DOHH2 (cell line): ENCODE measurements around the gene NFRKB.

ENCODE experiments used
- H3F3A ChIP-seq: fragments of 200-600 bp; sonication (generic), shearing (Covaris generic); 2 replicates; pipeline ENCODE4 v1.6.0; 2016; ENCODE audit warnings: antibody characterized with exemption, mild to moderate bottlenecking; ENCODE audit not compliant: control insufficient read depth, insufficient read depth
- H3K27ac ChIP-seq: fragments of 200-600 bp; sonication (generic); 2 replicates; pipeline ENCODE4 v1.5.1; 2014; ENCODE audit warnings: low read depth, mild to moderate bottlenecking, low read length, moderate library complexity
- H3K27me3 ChIP-seq: fragments of 200-600 bp; sonication (generic); 2 replicates; pipeline ENCODE4 v1.6.1; 2014; ENCODE audit warnings: mild to moderate bottlenecking, low read length, mixed read lengths; ENCODE audit not compliant: control insufficient read depth
- H3K36me3 ChIP-seq: fragments of 200-600 bp; sonication (generic); 2 replicates; pipeline ENCODE4 v1.6.1; 2014; ENCODE audit warnings: mild to moderate bottlenecking, low read length, moderate library complexity, mixed read lengths; ENCODE audit not compliant: control insufficient read depth
- H3K4me1 ChIP-seq: fragments of 200-600 bp; sonication (generic); 2 replicates; pipeline ENCODE4 v1.6.1; 2014; ENCODE audit warnings: mild to moderate bottlenecking, low read length, mixed read lengths; ENCODE audit not compliant: control insufficient read depth
- H3K4me2 ChIP-seq: fragments of 200-600 bp; sonication (generic); 2 replicates; pipeline ENCODE4 v1.6.0; 2014; ENCODE audit warnings: mild to moderate bottlenecking, low read length, moderate library complexity
- H3K4me3 ChIP-seq: fragments of 200-600 bp; sonication (generic); 2 replicates; pipeline ENCODE4 v1.5.1; 2014; ENCODE audit warnings: mild to moderate bottlenecking, low read length, mixed read lengths
- H3K79me2 ChIP-seq: fragments of 200-600 bp; sonication (generic); 2 replicates; pipeline ENCODE4 v1.6.1; 2014; ENCODE audit warnings: mild to moderate bottlenecking, low read length, mixed read lengths; ENCODE audit not compliant: control insufficient read depth
- H3K9me2 ChIP-seq: fragments of 200-600 bp; sonication (generic); replicated peaks from 2 replicates; pipeline ENCODE4 v1.6.1; 2014; ENCODE audit warnings: mild to moderate bottlenecking, low read length, mixed read lengths; ENCODE audit not compliant: control insufficient read depth
- H3K9me3 ChIP-seq: fragments of 200-600 bp; sonication (generic); 2 replicates; pipeline ENCODE4 v1.6.1; 2014; ENCODE audit warnings: antibody characterized with exemption, low read length, mixed read lengths; ENCODE audit not compliant: control insufficient read depth, insufficient read depth
- H4K20me1 ChIP-seq: fragments of 200-600 bp; sonication (generic); 2 replicates; pipeline ENCODE4 v1.6.0; 2014; ENCODE audit warnings: low read depth, mild to moderate bottlenecking, antibody characterized with exemption, low read length, moderate library complexity; ENCODE audit not compliant: control insufficient read depth, insufficient read depth
- EZH2phosphoT487 ChIP-seq: fragments of 200-600 bp; sonication (generic); IDR thresholded peaks from 2 replicates; pipeline ENCODE4 v1.6.1; 2017; ENCODE audit warnings: borderline replicate concordance, mild to moderate bottlenecking, antibody characterized with exemption, low read length, moderate library complexity, mixed read lengths
- TF ChIP-seq, protein P1 (sequence below): fragments of 200-600 bp; sonication (generic); IDR thresholded peaks from one replicate; pipeline ENCODE4 v1.5.1; 2014; ENCODE audit warnings: antibody characterized with exemption, mild to moderate bottlenecking, low read depth, low read length; ENCODE audit not compliant: poor library complexity, severe bottlenecking

NFRKB gene

DNA sequence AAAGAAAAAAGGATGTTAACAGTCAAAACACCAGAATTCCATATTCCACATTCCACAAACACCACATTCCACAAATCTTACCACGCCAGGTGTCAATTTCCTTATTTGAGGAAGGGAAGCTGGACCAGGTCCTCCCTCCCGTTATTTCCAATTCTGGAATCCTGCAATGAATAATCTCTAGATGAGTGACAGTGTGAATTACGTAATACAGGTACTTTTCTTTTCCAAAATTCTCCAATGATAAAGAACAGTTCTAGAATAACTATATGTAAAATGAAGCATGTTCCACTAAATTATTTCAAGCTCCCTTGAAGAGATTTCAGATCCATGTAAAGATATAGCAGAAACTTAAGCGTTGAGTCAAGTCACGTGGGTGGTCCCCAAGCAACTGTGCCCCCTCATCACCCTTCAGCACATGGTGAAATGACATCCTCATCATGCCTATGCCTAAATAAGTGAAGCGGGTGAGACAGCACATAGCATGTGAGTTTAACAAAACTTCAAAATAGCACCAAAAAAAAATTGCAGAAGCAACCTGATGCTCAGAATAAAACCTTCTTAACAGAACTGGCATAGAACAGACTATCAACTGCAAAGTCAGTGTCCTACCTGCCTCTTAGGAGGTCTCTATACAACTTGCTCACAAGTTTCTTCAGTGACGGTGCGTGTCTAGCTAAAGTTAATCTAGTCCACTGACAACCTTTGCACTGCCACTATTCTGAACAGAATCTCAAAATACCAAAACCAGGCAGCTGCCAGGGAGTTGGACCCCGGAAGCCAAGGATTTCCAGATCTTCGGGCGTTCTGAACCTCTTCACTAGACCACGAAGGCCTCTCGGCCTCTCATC, 876 bp downstream of the NFRKB start:
- peaks cover 49% of the 10 kb centered on the region for H3K36me3 ChIP-seq
- H3K9me3 ChIP-seq = no peaks in the 10 kb centered on the region
- no peaks in the 10 kb centered on the region for H3K27me3 ChIP-seq
- peak overlapping the region; percentile 83 for H3K4me3 ChIP-seq
- H3K4me2 ChIP-seq = peak overlapping the region; percentile 60
- TF ChIP-seq, protein P1, sequence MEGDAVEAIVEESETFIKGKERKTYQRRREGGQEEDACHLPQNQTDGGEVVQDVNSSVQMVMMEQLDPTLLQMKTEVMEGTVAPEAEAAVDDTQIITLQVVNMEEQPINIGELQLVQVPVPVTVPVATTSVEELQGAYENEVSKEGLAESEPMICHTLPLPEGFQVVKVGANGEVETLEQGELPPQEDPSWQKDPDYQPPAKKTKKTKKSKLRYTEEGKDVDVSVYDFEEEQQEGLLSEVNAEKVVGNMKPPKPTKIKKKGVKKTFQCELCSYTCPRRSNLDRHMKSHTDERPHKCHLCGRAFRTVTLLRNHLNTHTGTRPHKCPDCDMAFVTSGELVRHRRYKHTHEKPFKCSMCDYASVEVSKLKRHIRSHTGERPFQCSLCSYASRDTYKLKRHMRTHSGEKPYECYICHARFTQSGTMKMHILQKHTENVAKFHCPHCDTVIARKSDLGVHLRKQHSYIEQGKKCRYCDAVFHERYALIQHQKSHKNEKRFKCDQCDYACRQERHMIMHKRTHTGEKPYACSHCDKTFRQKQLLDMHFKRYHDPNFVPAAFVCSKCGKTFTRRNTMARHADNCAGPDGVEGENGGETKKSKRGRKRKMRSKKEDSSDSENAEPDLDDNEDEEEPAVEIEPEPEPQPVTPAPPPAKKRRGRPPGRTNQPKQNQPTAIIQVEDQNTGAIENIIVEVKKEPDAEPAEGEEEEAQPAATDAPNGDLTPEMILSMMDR = no peak
- TF ChIP-seq EZH2phosphoT487 = no peak
- H3K4me1 ChIP-seq = peaks cover 19% of the 10 kb centered on the region
- H3K9me2 ChIP-seq = no peaks in the 10 kb centered on the region
- peak overlapping the region; percentile 9; the same call in 1 of the 2 replicates for H3K27ac ChIP-seq
- H4K20me1 ChIP-seq = peaks cover 4% of the 10 kb centered on the region; the same call in 1 of the 2 replicates
- peaks cover 34% of the 10 kb centered on the region for H3K79me2 ChIP-seq
- peaks cover 12% of the 10 kb centered on the region for H3F3A ChIP-seq

DNA sequence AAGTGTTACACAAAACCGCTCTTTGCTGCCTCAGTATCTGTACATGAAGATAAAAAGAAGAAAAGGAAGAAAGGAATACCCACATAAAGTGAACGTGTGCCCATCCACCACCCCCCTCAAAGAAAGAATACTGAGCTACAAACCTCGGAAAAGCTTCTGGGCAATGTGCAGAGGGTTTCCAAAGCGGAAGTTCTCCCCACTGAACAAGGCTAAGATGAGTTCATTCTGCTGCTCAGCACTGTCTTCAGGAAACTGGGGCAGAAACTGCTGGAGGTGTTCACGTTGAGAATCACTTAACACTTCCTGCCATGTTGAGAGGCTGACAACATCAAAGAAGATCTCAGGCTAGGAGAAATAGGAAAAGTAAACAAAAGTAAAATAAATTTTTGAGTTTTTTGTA, 6.9 kb downstream of the NFRKB start:
- H3K4me1 ChIP-seq = no peaks in the 10 kb centered on the region
- H4K20me1 ChIP-seq = peaks cover 4% of the 10 kb centered on the region; the same call in 1 of the 2 replicates
- no peak overlapping the region for H3K27ac ChIP-seq
- no peaks in the 10 kb centered on the region for H3F3A ChIP-seq
- peaks cover 15% of the 10 kb centered on the region for H3K79me2 ChIP-seq
- H3K4me3 ChIP-seq = no peak overlapping the region
- H3K27me3 ChIP-seq = no peaks in the 10 kb centered on the region
- peaks cover 89% of the 10 kb centered on the region for H3K36me3 ChIP-seq
- TF ChIP-seq EZH2phosphoT487 = no peak
- TF ChIP-seq, protein P1 = no peak
- no peaks in the 10 kb centered on the region for H3K9me2 ChIP-seq
- no peaks in the 10 kb centered on the region for H3K9me3 ChIP-seq
- no peak overlapping the region for H3K4me2 ChIP-seq

DNA sequence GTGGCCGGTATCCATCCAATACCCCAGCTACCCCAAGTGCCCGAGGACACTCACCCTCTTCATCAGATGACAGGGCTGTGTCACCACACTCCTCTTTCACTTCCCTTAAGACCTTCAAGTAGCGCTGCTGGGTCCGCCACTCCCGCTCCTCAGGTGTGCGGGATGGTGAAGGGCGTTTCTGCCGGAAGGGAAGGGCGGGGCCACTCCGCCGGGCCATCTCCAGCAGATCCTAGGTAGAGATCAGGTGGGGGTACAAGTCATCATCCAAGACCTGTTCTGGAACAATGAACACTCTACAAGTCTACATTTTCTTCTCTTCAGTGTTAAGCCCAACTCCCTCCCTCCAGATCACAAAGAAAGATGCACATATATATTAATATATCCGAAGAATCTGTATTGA, 10.0 kb downstream of the NFRKB start:
- peaks cover 95% of the 10 kb centered on the region for H3K36me3 ChIP-seq
- no peaks in the 10 kb centered on the region for H3K9me3 ChIP-seq
- no peaks in the 10 kb centered on the region for H3K27me3 ChIP-seq
- H4K20me1 ChIP-seq = no peaks in the 10 kb centered on the region
- H3F3A ChIP-seq = no peaks in the 10 kb centered on the region
- TF ChIP-seq, protein P1 = no peak
- no peak for TF ChIP-seq EZH2phosphoT487
- H3K4me2 ChIP-seq = no peak overlapping the region
- no peak overlapping the region for H3K27ac ChIP-seq
- H3K4me3 ChIP-seq = no peak overlapping the region
- H3K9me2 ChIP-seq = no peaks in the 10 kb centered on the region
- no peaks in the 10 kb centered on the region for H3K4me1 ChIP-seq
- H3K79me2 ChIP-seq = no peaks in the 10 kb centered on the region; the same call in 1 of the 2 replicates
